ENCODE data around the gene NGEF. TPM values are rescaled to one million over a fixed set of nuclear protein-coding genes. Genes with fewer than 3 reads are reported as not detected.
A peak's percentile ranks its signal among the peaks of the same experiment; 100 is the strongest.

Gene NGEF
- total RNA-seq, 6 experiments from 2014 or later, result 16.4 to 20.9 (median 20.2) TPM

DNA sequence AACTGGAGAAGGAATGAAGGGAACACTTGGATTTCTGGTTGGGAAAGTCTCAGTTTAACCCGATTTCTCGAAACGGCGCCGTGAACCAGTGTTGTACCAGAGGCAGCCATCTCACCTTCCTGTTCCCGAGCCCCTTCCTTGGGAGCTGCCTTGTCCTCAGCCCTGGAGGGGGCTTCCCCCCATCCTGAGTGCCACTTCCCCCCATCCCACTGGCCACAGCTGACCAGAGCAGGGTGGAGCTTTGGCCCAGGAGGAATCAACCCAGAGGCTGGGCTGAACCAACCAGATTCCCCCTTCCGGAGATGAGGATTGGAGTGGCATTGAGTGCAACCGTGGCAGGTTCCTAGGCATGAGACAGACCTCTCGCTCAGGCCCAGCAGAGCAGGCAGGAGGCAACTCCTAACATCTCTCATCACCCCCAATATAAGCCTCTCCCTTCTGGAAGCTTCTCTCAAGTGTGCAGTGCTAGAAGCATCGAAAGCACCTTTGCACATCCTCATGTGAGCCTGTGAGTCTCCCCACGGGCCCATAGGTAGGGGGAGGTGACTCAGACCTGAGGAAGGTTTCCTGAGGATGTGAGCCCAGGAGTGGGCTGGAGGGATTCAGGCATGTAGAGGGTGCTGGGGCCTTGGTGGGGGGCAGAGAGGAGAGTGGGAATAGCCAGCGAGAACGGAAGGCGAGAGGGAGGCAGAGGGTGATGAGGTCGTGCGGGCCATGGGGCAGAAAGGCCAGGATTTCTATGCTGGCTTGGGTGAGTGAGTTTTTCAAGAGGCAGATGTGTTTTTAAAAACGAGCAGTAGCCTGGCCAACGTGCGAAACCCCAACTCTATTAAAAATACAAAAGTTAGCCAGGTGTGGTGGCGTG is 11.9 kb downstream of the NGEF start:
- no peak for ATAC-seq
- H3K27ac ChIP-seq, result no peak overlapping the region
- no peaks in the 10 kb centered on the region for H3K4me1 ChIP-seq
- H3K4me3 ChIP-seq, result no peak overlapping the region
- no peaks in the 10 kb centered on the region for H3K27me3 ChIP-seq
- intact Hi-C loops (cut with DNase I), result no loop called here
- H3K36me3 ChIP-seq, result no peaks in the 10 kb centered on the region
- DNase-seq, result peak in 2 of 3 donors; percentile 31 to 39
- 94% methylated on average over 8 of the region's 20 CpGs for WGBS (ENCODE audit: insufficient coverage, low coverage, low lambda C conversion rate, missing lambda C conversion rate)
- H3K9me3 ChIP-seq, result no peaks in the 10 kb centered on the region
- TF ChIP-seq, protein P1, sequence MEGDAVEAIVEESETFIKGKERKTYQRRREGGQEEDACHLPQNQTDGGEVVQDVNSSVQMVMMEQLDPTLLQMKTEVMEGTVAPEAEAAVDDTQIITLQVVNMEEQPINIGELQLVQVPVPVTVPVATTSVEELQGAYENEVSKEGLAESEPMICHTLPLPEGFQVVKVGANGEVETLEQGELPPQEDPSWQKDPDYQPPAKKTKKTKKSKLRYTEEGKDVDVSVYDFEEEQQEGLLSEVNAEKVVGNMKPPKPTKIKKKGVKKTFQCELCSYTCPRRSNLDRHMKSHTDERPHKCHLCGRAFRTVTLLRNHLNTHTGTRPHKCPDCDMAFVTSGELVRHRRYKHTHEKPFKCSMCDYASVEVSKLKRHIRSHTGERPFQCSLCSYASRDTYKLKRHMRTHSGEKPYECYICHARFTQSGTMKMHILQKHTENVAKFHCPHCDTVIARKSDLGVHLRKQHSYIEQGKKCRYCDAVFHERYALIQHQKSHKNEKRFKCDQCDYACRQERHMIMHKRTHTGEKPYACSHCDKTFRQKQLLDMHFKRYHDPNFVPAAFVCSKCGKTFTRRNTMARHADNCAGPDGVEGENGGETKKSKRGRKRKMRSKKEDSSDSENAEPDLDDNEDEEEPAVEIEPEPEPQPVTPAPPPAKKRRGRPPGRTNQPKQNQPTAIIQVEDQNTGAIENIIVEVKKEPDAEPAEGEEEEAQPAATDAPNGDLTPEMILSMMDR (IDR thresholded peaks at IDR 0.05), result no peak
- no peak for TF ChIP-seq POLR2A (IDR thresholded peaks at IDR 0.05)

- Histone ChIP-seq H3K9me3 (no peaks in the 10 kb centered on the region), H3K4me1 (no peaks in the 10 kb centered on the region), H3K4me3 (no peak overlapping the region), H3K36me3 (no peaks in the 10 kb centered on the region), H3K27me3 (no peaks in the 10 kb centered on the region), H3K27ac (no peak overlapping the region)
- DNase-seq, result peak in 2 of 3 donors; percentile 30 to 36
- ATAC-seq, result peak in 2 of 4 donors; percentile 11 to 34
- intact Hi-C loops (cut with DNase I), result no loop called here
- TF ChIP-seq POLR2A (IDR thresholded peaks at IDR 0.05), result no peak
- TF ChIP-seq, protein P1 (IDR thresholded peaks at IDR 0.05), result no peak
- WGBS (ENCODE audit: insufficient coverage, low coverage, low lambda C conversion rate, missing lambda C conversion rate), result 83% methylated on average over 1 of the region's 7 CpGs
Observed at GRCh38 chr2:232999354-232999753, 13.7 kb downstream of the NGEF start.

GRCh38 chr2:232998666-232998985 is 14.4 kb downstream of the NGEF start:
- Histone ChIP-seq H3K9me3 (no peaks in the 10 kb centered on the region), H3K27ac (no peak overlapping the region), H3K27me3 (no peaks in the 10 kb centered on the region), H3K4me3 (no peak overlapping the region), H3K4me1 (no peaks in the 10 kb centered on the region), H3K36me3 (no peaks in the 10 kb centered on the region)
- ATAC-seq (no peak), DNase-seq (peak in 1 of 3 donors; percentile 30)
- no peak for TF ChIP-seq POLR2A (IDR thresholded peaks at IDR 0.05)
- TF ChIP-seq, protein P1 (IDR thresholded peaks at IDR 0.05), result no peak
- intact Hi-C loops (cut with DNase I), result no loop called here
- no CpG with 5 or more reads among the region's 5 CpGs for WGBS (ENCODE audit: insufficient coverage, low coverage, low lambda C conversion rate, missing lambda C conversion rate)

GRCh38 chr2:232997749-232998665 is 15.0 kb downstream of the NGEF start:
- Histone ChIP-seq H3K27ac (no peak overlapping the region), H3K4me1 (no peaks in the 10 kb centered on the region), H3K36me3 (no peaks in the 10 kb centered on the region), H3K27me3 (no peaks in the 10 kb centered on the region), H3K4me3 (no peak overlapping the region), H3K9me3 (no peaks in the 10 kb centered on the region)
- no peak for TF ChIP-seq POLR2A (IDR thresholded peaks at IDR 0.05)
- TF ChIP-seq, protein P1 (IDR thresholded peaks at IDR 0.05), result no peak
- WGBS (ENCODE audit: insufficient coverage, low coverage, low lambda C conversion rate, missing lambda C conversion rate), result 63% methylated on average over 2 of the region's 18 CpGs
- DNase-seq (peak in 2 of 3 donors; percentile 31 to 39), ATAC-seq (peak in 2 of 4 donors; percentile 23 to 32)
- intact Hi-C loops (cut with DNase I), result no loop called here
